Upper lobe of left lung (tissue), 4 donors: Measurements from ENCODE around the gene BBS9.

Source experiments
- EP300 ChIP-seq, 4 donors: sonication (generic); formaldehyde crosslinking; IDR thresholded peaks; one replicate each; pipeline ENCODE4 v1.5.1; 2017; ENCODE audit warnings: antibody characterized with exemption in 4 of 4, control low read depth in 2 of 4
- POLR2A ChIP-seq, 4 donors: fragments of 450-650 bp; IDR thresholded peaks; one replicate each; pipeline ENCODE4 v1.5.1; 2016 to 2017; ENCODE audit warnings: antibody characterized with exemption in 4 of 4, mild to moderate bottlenecking in 2 of 4
- POLR2AphosphoS5 ChIP-seq, 2 donors: sonication (generic); formaldehyde crosslinking; IDR thresholded peaks; one replicate each; pipeline ENCODE4 v1.5.1; 2017; ENCODE audit warnings: antibody characterized with exemption in 2 of 2
- TF ChIP-seq, protein P1 (sequence below), 6 experiments: fragments of 450-650 bp in 4 of 6; fragments of 200-600 bp in 2 of 6; sonication (generic) in 2 of 6; IDR thresholded peaks; one replicate each; pipeline ENCODE4 v1.5.1; 2016 to 2019; ENCODE audit warnings: antibody characterized with exemption in 6 of 6

DNA sequence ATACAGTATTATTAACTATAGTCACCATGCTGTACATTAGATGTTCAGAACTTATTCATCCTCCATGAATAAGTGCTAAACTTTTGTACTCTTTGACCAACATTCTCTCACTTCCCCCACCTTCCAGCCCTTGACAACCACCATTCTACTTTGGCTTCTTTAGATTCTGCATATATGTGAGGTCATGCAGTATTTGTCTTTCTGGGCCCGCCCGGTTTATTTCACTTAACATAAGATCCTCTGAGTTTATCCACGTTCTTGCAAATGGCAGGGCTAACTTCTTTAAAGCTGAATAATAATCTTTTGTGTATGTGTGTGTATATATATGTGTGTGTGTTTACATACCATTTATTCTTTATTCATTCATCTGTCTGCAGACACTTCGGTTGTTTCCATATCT lies 336.8 kb downstream of the BBS9 start:
- TF ChIP-seq, protein P1, sequence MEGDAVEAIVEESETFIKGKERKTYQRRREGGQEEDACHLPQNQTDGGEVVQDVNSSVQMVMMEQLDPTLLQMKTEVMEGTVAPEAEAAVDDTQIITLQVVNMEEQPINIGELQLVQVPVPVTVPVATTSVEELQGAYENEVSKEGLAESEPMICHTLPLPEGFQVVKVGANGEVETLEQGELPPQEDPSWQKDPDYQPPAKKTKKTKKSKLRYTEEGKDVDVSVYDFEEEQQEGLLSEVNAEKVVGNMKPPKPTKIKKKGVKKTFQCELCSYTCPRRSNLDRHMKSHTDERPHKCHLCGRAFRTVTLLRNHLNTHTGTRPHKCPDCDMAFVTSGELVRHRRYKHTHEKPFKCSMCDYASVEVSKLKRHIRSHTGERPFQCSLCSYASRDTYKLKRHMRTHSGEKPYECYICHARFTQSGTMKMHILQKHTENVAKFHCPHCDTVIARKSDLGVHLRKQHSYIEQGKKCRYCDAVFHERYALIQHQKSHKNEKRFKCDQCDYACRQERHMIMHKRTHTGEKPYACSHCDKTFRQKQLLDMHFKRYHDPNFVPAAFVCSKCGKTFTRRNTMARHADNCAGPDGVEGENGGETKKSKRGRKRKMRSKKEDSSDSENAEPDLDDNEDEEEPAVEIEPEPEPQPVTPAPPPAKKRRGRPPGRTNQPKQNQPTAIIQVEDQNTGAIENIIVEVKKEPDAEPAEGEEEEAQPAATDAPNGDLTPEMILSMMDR (IDR thresholded peaks at IDR 0.05): no peak
- TF ChIP-seq EP300 (IDR thresholded peaks at IDR 0.05): no peak
- TF ChIP-seq POLR2AphosphoS5 (IDR thresholded peaks at IDR 0.05): no peak
- TF ChIP-seq POLR2A (IDR thresholded peaks at IDR 0.05): no peak
